HG02798 (cell line): ENCODE data around the gene C7orf57.

Source experiments
- ATAC-seq: cut with Tn5 transposase; IDR thresholded peaks from one replicate; pipeline ENCODE4 v1.9.1; 2021; ENCODE audit warnings: mild to moderate bottlenecking; ENCODE audit not compliant: unreplicated experiment, poor library complexity

Gene C7orf57

GRCh38 chr7:48106906-48107659 lies 71.7 kb downstream of the C7orf57 start:
- ATAC-seq, result no peak

DNA sequence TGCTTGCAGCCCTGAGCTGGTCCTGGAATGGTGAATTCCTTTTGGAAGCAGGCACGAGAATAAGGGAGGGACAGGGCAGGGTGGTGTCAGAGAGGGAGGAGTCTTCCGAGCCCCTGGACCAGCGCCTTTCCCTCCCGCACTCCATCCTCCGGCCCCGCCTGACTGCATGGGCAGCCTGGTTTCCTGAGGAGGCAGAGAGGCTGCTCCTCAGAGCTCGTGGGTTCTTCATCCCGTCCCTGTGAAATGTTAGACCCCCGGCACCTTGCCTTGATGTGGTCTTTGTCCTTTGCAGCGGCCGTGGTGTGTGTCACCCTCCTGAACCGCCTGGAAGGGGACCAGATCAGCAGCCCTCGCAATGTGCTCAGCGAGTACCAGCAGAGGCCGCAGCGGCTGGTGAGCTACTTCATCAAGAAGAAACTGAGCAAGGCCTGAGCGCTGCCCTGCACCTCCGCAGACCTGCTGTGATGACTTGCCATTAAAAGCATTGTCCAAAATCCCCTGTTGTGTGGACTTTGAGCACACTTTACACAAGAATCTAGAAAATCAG lies 72.7 kb downstream of the C7orf57 start:
- no peak for ATAC-seq

DNA sequence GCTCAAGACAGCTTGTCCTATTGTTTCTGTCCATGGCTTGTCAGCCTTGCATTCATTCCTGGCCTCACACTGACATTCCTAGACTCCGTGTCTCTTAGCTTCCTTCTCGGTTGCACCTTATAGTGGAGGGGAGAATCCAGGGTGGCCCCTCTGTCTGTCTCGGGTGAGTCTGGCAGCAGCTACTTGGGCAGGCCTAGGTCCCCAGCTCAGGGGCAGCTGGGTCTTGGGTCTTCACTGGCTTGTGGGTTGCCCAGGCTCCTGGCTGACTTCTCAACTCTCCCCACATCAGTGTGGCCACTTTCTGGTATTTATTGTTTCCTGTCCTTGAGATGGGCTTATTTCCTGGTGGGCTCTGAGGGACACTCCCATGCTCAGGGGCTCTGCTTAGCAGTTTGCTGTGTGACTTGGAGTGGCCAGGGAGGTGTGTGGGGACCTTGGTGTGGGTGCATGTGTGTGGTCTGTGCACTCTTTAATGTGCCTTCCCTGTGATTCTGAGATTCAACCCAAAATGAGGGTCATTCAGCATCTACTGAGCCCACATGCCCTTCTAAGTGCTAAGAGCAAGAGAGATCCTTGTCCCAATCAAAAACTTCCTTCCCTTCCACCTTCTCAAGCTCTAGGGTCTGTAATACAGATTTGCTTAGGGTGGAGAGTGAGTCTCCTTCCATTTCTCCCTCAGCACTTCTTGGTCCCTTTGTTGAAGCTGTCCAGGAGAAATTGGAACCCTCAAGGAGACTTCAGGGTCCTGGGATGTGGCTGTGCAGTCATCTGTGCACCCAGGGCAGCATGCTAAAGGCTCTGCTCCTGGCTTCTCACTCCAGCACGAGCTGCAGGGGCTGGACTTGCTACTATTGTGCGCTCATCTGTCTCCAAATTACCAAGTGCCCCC lies 73.9 kb downstream of the C7orf57 start:
- ATAC-seq, result no peak

- peak; percentile 93 for ATAC-seq
These were observed 74.7 kb downstream of the C7orf57 start for GRCh38 chr7:48109848-48110663.

GRCh38 chr7:48110868-48111267 lies 75.5 kb downstream of the C7orf57 start:
- ATAC-seq, result no peak
